ENCODE results near the gene EEFSEC. TPM values are rescaled to one million over a fixed set of nuclear protein-coding genes. Genes with fewer than 3 reads are reported as not detected.

EEFSEC gene
- total RNA-seq, 1 donor from 2014 or later, result 16.2 TPM

GRCh38 chr3:128334766-128335165 is 181.5 kb downstream of the EEFSEC start:
- DNase-seq (ENCODE audit: low spot score in 2 of 2), result no peak
- peaks cover 0 to 5% of the 10 kb centered on the region in 2 donors for H3K36me3 ChIP-seq
- no peak for TF ChIP-seq CTCF (IDR thresholded peaks at IDR 0.05)
- intact Hi-C loops (cut with DNase I), result no loop called here
- no peak overlapping the region for H3K27ac ChIP-seq
- H3K4me1 ChIP-seq, result no peaks in the 10 kb centered on the region
- no peaks in the 10 kb centered on the region for H3K27me3 ChIP-seq
- H3K9me3 ChIP-seq, result no peaks in the 10 kb centered on the region
- H3K4me3 ChIP-seq, result no peak overlapping the region

DNA sequence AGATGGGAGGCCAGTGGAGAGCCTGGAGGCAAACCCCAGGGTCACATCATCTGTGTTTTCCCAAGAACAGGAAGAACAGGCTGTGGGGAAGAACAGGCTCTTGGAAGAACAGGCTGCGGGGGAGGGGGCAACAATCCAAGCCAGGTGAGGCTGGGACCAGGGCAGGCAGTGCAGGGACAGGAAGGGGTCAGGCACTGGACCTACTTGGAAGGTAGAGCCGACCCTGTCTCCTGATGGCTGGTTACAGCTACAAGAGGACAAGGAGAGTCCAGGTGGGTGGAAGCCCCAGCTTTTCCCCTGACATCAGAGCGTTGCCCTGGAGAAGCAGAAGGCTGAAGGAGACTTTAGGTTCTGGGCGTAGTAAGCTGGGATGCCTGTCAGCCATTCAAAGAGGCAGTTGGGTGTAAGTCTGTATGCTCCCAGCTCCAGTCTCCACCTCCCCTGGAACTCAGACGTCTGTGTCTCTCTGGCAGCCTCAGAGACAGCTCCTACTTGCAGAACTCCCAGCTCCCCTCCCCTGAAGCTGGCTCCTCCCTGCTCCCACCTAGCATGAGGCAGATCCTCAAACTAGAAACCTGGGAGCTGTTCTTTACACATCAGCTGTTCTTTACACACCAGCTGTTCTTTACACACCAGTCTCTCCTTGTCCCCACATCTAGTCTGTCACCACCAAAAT is 182.5 kb downstream of the EEFSEC start:
- no peaks in the 10 kb centered on the region for H3K9me3 ChIP-seq
- H3K27ac ChIP-seq, result no peak overlapping the region
- DNase-seq (ENCODE audit: low spot score in 2 of 2), result no peak
- no peak overlapping the region for H3K4me3 ChIP-seq
- no peak for TF ChIP-seq CTCF (IDR thresholded peaks at IDR 0.05)
- H3K4me1 ChIP-seq, result no peaks in the 10 kb centered on the region
- no peaks in the 10 kb centered on the region for H3K27me3 ChIP-seq
- intact Hi-C loops (cut with DNase I), result no loop called here
- H3K36me3 ChIP-seq, result peaks cover 3 to 7% of the 10 kb centered on the region in 2 donors

GRCh38 chr3:128336337-128337156 is 183.3 kb downstream of the EEFSEC start:
- Histone ChIP-seq H3K36me3 (peaks cover 7 to 14% of the 10 kb centered on the region in 2 donors), H3K9me3 (no peaks in the 10 kb centered on the region), H3K4me1 (no peaks in the 10 kb centered on the region), H3K27ac (no peak overlapping the region), H3K4me3 (no peak overlapping the region), H3K27me3 (no peaks in the 10 kb centered on the region)
- no peak for DNase-seq (ENCODE audit: low spot score in 2 of 2)
- TF ChIP-seq CTCF (IDR thresholded peaks at IDR 0.05), result no peak
- intact Hi-C loops (cut with DNase I), result no loop called here

DNA sequence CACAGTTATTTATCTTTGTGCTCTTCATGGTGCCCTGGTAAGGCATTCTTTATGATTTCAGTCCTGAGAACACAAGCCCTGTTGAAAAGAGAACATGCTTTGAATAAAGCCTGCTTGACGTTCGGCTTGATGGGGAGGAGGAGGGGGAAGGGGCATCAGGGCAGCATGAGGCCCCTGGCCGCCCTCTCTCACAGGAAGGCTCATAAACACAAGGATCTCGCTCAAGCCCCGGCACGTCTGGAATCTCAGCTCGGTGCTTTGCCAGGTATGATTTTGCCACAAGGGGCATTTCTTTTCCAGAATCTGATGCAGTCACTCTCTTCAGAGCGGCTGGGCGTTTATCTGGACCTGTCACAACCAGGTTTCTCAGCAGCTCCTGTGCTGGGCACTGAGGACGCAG is 184.0 kb downstream of the EEFSEC start:
- peaks cover 9 to 22% of the 10 kb centered on the region in 2 donors for H3K36me3 ChIP-seq
- TF ChIP-seq CTCF (IDR thresholded peaks at IDR 0.05), result no peak
- intact Hi-C loops (cut with DNase I), result no loop called here
- no peak overlapping the region for H3K27ac ChIP-seq
- no peaks in the 10 kb centered on the region for H3K4me1 ChIP-seq
- DNase-seq (ENCODE audit: low spot score in 2 of 2), result no peak
- H3K27me3 ChIP-seq, result no peaks in the 10 kb centered on the region
- no peaks in the 10 kb centered on the region for H3K9me3 ChIP-seq
- no peak overlapping the region for H3K4me3 ChIP-seq

DNA sequence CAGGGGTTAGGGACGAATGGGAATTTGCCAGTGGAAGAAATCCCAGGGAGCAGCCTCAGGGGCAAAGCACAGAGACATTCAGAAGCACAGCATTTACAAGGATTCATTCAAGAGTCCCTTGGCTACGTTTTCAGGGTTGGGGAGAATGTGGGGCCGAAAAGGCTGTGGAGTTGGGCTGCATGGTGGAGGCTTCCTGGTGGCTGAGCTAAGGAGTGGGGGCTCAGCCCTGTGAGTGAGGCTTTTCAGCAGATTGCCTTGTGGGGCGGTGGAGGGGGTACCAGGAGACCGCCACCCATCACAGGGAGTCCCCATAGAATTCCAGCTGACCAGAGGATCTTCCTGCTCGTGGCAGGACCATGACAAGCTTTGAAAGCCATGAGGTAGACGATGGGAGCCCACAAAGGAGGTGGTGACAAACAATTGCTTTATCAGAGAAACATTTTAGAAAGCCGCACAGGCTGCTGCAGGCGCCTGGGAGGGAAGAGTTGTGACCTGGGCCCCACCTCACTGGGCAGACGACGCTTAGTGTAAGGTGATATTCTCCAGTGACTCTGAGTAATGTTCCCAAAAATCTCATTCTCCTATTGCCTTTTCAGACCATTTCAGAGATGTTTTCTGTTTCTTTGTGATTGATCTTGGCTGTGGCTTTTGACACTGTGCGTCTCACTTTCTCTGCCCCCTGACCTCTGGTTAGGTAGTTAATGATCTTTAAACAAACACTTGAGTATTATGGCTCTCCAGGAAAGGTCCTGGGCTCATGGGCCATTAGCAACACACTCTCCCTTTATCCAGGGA is 185.5 kb downstream of the EEFSEC start:
- H3K4me3 ChIP-seq, result no peak overlapping the region
- TF ChIP-seq CTCF (IDR thresholded peaks at IDR 0.05), result no peak
- no peak for DNase-seq (ENCODE audit: low spot score in 2 of 2)
- intact Hi-C loops (cut with DNase I), result no loop called here
- peaks cover 9 to 26% of the 10 kb centered on the region in 2 donors for H3K36me3 ChIP-seq
- no peaks in the 10 kb centered on the region for H3K27me3 ChIP-seq
- no peaks in the 10 kb centered on the region for H3K4me1 ChIP-seq
- no peak overlapping the region for H3K27ac ChIP-seq
- H3K9me3 ChIP-seq, result no peaks in the 10 kb centered on the region
